GM12874 (cell line): ENCODE measurements around the gene LRGUK.

Source experiments
- TF ChIP-seq, protein P1 (sequence below): IDR thresholded peaks from 2 replicates; pipeline ENCODE4 v1.5.1; 2011; ENCODE audit warnings: low read depth, mild to moderate bottlenecking, control low read depth, low read length, moderate library complexity; ENCODE audit not compliant: insufficient read depth

LRGUK gene

DNA sequence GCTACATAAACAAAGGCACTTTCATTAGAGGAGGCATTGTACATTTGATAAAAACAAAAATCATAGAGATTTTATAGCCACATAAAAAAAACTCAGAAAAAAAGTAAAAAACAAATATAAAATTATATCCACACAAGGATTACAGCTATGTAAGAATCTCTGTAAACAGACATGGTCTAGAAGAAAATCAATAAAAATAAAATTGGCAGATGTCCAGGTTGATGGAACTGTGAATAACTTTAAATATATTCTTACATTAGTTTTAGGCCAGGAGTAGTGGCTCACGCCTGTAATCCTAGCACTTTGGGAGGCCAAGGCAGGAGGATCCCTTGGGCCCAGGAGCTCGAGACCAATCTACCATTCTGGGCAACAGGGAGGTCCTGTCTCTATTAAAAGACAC is 170.3 kb downstream of the LRGUK start:
- TF ChIP-seq, protein P1, sequence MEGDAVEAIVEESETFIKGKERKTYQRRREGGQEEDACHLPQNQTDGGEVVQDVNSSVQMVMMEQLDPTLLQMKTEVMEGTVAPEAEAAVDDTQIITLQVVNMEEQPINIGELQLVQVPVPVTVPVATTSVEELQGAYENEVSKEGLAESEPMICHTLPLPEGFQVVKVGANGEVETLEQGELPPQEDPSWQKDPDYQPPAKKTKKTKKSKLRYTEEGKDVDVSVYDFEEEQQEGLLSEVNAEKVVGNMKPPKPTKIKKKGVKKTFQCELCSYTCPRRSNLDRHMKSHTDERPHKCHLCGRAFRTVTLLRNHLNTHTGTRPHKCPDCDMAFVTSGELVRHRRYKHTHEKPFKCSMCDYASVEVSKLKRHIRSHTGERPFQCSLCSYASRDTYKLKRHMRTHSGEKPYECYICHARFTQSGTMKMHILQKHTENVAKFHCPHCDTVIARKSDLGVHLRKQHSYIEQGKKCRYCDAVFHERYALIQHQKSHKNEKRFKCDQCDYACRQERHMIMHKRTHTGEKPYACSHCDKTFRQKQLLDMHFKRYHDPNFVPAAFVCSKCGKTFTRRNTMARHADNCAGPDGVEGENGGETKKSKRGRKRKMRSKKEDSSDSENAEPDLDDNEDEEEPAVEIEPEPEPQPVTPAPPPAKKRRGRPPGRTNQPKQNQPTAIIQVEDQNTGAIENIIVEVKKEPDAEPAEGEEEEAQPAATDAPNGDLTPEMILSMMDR = no peak

DNA sequence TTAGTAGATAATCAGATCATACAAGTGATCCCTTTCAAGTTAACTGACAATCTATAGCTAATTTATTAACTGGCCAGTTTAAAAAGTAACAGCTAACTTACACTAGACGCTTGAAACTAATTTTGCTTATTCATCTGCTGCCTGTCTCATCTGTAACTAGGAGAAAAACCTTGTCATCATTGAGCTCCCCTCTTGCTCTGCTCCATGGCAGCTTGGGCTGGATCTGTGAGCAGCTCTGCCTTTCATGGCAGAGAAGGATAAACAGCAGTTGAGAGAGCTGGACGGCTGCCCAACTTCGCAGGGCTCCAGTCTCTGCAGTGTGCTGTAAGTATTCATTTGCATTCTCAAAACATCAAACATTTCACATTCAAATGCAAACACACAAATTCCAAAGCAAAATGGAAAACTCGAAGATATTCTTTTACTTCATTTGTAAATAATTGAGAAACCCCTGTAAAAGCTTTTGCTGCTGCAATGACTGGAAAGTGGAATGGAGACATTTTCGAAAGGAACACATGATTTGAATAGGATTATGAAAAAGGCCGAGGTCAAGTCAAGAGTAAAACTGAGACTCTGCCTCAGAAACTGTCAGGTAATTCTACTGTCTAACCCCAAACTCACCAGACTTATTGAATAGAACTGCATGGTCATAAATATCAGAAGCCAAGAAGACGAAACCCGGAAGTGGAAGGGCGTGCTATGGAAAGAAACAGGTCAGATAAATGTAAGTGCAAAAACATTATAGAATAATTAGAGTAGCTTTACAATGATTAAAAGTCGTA is 172.0 kb downstream of the LRGUK start:
- TF ChIP-seq, protein P1 = no peak

DNA sequence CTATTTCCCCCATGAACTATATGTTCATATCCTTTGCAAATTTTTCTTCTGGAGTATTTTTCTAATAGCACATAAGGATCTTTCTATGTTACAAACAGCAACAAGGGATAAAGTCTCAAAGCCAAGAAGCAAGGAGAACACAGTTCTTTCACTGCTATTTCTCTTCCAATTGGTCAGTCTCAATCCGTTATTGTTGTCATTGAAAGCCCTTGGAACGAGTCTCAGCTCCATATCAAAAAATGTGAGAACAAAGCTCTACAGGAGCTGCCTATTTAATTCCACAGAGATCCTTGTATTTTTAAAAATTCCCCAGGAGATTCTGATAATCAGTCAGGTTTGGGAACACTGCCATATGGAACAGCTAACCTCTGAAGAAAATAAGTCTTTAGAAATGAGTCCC is 173.8 kb downstream of the LRGUK start:
- TF ChIP-seq, protein P1 = no peak

DNA sequence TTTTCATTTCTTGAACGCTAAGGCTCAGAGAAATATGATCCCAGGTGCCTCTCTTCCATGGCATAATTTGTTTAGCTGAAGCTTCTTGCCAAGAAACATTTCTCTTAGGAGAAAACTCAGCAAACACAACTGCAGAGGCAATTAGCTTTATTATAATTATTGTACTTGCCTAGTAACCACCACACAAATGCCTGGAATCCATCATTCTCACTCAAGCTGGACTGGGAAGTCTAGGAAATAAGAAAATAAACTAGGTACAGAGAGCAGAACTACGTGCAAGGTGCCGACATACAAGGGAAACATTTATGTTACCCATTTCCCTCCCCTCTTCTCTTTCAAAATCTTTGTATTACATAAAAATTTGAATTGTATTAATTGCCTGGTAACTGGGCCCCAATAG is 174.5 kb downstream of the LRGUK start:
- TF ChIP-seq, protein P1 = no peak

DNA sequence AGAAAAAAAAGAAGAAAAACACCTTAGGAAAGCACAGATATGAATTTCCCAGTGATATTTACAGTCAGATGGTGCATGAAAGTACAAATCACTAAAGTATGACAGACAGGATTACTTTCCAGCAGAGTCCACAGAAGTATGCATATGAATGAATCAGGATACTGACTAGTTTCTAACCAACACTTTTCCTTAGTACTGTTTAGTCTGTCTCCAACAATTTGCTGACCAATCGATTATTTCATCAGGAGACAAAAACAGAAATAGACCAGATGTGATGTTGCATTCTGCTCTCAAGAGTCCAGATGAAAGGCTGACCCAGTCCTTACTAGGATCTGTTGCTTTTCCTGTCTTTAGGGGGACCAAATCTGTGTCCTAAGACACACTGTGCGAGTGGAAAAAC is 175.0 kb downstream of the LRGUK start:
- TF ChIP-seq, protein P1 = no peak

DNA sequence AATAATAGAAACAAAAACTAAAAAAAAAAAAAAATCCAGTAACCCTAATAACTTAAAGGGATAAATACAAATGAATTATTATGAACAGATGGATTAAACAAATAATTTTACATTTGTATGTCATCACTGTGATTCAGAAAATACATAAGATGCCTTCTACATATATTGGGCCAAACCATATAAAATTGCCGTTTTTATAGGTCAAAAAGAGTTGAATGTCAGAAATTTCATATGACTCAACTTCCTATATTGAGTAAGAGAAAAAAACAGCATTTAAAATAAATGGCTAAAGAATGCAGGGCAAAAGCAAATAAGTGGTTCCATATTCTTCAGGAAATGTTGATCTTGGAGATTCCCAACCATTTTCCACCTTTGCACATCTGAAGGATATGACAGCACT is 180.2 kb downstream of the LRGUK start:
- TF ChIP-seq, protein P1 = no peak

DNA sequence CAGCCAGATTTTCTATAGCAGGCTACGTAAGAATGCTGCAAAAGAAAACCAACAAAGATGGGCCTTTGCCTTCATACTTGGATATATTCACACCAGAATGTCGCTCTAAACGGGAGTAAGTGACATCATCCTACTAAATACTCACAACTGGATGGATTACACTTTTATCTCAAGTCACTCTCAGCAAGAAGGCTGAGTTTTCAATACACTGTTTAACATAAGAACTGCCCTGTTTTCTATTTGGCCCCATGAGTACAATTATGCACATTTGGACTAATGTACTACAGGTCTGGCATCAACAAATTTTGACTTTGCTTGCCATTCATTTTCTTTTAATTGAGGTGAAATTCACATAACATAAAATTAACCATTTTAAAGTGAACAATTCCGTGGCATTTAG is 181.4 kb downstream of the LRGUK start:
- TF ChIP-seq, protein P1 = no peak
